Measurements from ENCODE around the gene RPS6KA2. TPM values are rescaled to one million over a fixed set of nuclear protein-coding genes. Genes with fewer than 3 reads are reported as not detected.

RPS6KA2 gene
- total RNA-seq, 1 donor from 2014 or later: 12.3 TPM

DNA sequence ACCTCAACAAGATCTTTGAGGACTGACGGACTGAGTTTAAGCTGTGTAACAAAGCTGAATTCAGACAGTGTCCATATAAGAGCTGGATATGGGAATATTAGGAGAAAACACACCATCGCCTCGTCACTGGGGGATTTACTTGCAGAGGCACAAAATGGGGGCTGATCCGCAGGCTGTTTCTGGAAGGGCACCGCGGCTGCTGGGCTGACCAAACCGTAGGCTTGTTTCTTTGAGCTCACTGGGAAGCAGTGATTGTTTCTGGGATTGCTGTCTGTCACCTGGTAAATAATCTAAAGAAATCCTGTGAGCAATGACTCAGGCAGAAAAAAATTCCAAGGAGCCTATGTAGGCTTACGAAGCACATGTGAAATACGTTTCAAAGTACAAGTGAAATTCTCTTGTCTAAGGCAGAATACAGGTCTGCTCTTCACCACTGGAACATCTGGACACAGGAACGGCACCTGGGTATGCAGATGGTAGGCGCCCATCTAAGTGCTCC is 180.4 kb downstream of the RPS6KA2 start:
- Mint-ChIP-seq H3K27me3 (ENCODE audit: low read depth) (no peaks in the 10 kb centered on the region), H3K36me3 (peaks cover 15% of the 10 kb centered on the region), H3K4me3 (no peak overlapping the region), H3K9me3 (peaks cover 4% of the 10 kb centered on the region), H3K27ac (no peak overlapping the region), H3K4me1 (no peaks in the 10 kb centered on the region)
- no peak for DNase-seq (ENCODE audit: low spot score in 2 of 2, unreplicated experiment in 2 of 2)
- TF ChIP-seq, protein P1, sequence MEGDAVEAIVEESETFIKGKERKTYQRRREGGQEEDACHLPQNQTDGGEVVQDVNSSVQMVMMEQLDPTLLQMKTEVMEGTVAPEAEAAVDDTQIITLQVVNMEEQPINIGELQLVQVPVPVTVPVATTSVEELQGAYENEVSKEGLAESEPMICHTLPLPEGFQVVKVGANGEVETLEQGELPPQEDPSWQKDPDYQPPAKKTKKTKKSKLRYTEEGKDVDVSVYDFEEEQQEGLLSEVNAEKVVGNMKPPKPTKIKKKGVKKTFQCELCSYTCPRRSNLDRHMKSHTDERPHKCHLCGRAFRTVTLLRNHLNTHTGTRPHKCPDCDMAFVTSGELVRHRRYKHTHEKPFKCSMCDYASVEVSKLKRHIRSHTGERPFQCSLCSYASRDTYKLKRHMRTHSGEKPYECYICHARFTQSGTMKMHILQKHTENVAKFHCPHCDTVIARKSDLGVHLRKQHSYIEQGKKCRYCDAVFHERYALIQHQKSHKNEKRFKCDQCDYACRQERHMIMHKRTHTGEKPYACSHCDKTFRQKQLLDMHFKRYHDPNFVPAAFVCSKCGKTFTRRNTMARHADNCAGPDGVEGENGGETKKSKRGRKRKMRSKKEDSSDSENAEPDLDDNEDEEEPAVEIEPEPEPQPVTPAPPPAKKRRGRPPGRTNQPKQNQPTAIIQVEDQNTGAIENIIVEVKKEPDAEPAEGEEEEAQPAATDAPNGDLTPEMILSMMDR (IDR thresholded peaks at IDR 0.05; ENCODE audit: unreplicated experiment): no peak

DNA sequence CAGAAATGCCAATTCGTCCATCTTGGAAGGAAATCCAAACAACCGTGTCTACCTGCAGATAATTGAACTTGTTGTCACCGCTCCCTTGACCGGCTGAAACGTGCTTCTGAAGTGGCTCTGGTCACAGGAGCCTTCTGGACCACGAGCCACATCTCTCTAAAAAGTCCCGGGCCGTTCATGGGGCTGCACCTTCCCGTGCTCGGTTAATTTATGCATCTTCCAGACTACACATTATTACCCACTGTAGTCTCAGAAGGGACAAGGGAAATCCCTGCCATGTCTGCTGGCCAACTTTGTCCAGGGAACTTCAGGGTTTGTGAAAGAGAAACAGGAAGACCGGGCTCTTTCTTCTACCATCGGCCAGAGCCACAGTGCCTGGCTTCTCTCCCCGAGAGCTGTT is 180.9 kb downstream of the RPS6KA2 start:
- Mint-ChIP-seq H3K27me3 (ENCODE audit: low read depth) (no peaks in the 10 kb centered on the region), H3K36me3 (peaks cover 10% of the 10 kb centered on the region), H3K9me3 (no peaks in the 10 kb centered on the region), H3K4me1 (no peaks in the 10 kb centered on the region), H3K4me3 (no peak overlapping the region), H3K27ac (no peak overlapping the region)
- TF ChIP-seq, protein P1 (IDR thresholded peaks at IDR 0.05; ENCODE audit: unreplicated experiment): no peak
- DNase-seq (ENCODE audit: low spot score in 2 of 2, unreplicated experiment in 2 of 2): no peak

DNA sequence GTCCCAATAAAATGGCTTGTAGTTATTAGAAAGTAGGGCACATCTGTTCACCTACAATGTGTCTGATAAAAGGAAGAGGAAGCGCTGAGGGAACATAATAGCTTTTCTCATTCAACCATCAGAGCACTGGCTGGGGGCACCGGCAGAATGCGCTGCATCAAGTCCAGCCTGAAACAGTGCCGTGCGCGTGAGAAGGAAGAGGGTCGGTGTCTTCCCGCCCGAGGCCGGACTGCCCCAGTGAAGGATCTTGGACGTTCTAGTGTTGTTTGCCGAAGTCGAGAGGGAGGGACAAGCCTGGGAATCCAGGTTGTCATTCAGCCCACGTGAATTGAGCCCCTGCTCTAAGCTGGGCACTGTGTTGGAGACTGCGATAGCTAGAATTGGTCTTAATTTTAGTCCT is 182.6 kb downstream of the RPS6KA2 start:
- Mint-ChIP-seq H3K27me3 (ENCODE audit: low read depth) (no peaks in the 10 kb centered on the region), H3K4me1 (no peaks in the 10 kb centered on the region), H3K4me3 (no peak overlapping the region), H3K27ac (no peak overlapping the region), H3K36me3 (peaks cover 10% of the 10 kb centered on the region), H3K9me3 (no peaks in the 10 kb centered on the region)
- no peak for DNase-seq (ENCODE audit: low spot score in 2 of 2, unreplicated experiment in 2 of 2)
- TF ChIP-seq, protein P1 (IDR thresholded peaks at IDR 0.05; ENCODE audit: unreplicated experiment): no peak

DNA sequence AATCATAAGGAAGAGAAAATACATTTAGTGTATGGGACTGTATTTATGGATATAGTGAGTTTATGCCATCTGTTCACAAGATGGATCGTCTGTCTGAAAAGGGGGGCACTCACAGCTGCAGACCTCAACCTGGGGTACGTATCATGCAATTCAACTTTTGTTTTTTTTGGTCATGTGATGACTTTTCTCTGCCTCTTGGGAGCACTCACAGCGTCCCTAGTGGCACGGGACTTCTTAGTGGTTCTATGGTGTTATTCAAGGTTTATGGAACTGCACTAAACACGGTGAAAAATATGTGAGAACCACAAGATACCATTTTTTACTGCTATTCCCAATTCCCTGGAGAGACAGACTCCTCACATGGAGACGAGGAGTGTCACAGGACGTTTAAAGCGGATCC is 183.9 kb downstream of the RPS6KA2 start:
- Mint-ChIP-seq H3K36me3 (peaks cover 6% of the 10 kb centered on the region), H3K4me3 (no peak overlapping the region), H3K27ac (no peak overlapping the region), H3K27me3 (ENCODE audit: low read depth) (no peaks in the 10 kb centered on the region), H3K4me1 (no peaks in the 10 kb centered on the region), H3K9me3 (no peaks in the 10 kb centered on the region)
- DNase-seq (ENCODE audit: low spot score in 2 of 2, unreplicated experiment in 2 of 2): no peak
- TF ChIP-seq, protein P1 (IDR thresholded peaks at IDR 0.05; ENCODE audit: unreplicated experiment): no peak

DNA sequence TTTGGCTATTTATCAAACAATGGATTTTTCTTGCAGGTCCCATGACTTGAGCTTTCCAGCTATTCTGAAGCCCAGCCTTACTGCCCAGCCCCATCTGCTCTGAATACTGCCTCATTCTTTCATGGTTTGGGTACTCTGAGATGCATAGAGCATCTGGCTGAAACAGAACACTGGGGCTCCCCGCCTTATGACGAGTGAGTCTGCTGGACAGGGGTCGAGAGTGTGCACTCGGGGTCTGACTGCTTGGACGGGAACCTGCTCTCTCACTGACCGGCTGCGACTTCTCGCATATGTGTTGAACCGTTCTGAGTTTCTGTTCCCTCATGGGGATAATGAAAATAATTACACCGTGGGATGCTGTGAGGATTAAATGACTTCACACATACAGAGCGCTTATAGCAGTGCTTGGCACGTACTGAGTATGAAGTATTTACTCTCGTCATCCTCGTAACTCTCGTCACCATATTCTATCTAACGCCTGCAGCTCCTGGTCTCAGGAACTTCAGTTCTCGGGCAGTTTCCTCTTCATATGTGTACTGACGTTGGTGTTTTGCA is 184.8 kb downstream of the RPS6KA2 start:
- no peaks in the 10 kb centered on the region for H3K4me1 Mint-ChIP-seq
- H3K9me3 Mint-ChIP-seq: no peaks in the 10 kb centered on the region
- no peak overlapping the region for H3K4me3 Mint-ChIP-seq
- no peak overlapping the region for H3K27ac Mint-ChIP-seq
- H3K27me3 Mint-ChIP-seq (ENCODE audit: low read depth): no peaks in the 10 kb centered on the region
- peaks cover 3% of the 10 kb centered on the region for H3K36me3 Mint-ChIP-seq
- TF ChIP-seq, protein P1 (IDR thresholded peaks at IDR 0.05; ENCODE audit: unreplicated experiment): no peak
- no peak for DNase-seq (ENCODE audit: low spot score in 2 of 2, unreplicated experiment in 2 of 2)

Data from mesothelial cell of epicardium (in vitro differentiated cells).